Body of pancreas (tissue), 4 donors: ENCODE measurements around the gene PCK2. TPM values are rescaled to one million over a fixed set of nuclear protein-coding genes. Genes with fewer than 3 reads are reported as not detected.

ENCODE experiments used
- ATAC-seq: fragments of 150-250 bp; one replicate; pipeline ENCODE4 v1.9.1; 2016
- DNase-seq, 4 donors: peaks; one replicate each; pipeline ENCODE4 v3.0.0-alpha.2; 2019
- H3K27ac ChIP-seq, 4 donors: fragments of 200-600 bp; sonication (generic); 1 replicate in 3 of 4; 2 replicates in 1 of 4; pipeline versions ENCODE4 v1.5.1 to v1.6.1; 2016 to 2019; ENCODE audit warnings: mild to moderate bottlenecking in 1 of 4, mixed read lengths in 1 of 4, moderate library complexity in 1 of 4
- H3K27me3 ChIP-seq, 2 donors: fragments of 200-600 bp; sonication (generic); one replicate each; pipeline ENCODE4 v1.6.0; 2016; ENCODE audit warnings: mild to moderate bottlenecking in 1 of 2
- H3K36me3 ChIP-seq, 2 donors: fragments of 200-600 bp; sonication (generic); replicated peaks in 1 of 2; 2 replicates each; pipeline ENCODE4 v1.5.1; 2016; ENCODE audit warnings: low read depth in 2 of 2; ENCODE audit not compliant: insufficient read depth in 1 of 2
- H3K4me1 ChIP-seq: fragments of 200-600 bp; sonication (generic); one replicate; pipeline ENCODE4 v1.6.0; 2016
- H3K4me3 ChIP-seq, 2 donors: fragments of 200-600 bp; sonication (generic); 1 replicate in 1 of 2; 2 replicates in 1 of 2; pipeline ENCODE4 v1.5.1; 2016 to 2019
- H3K9me3 ChIP-seq, 3 donors: fragments of 200-600 bp; sonication (generic); 1 replicate in 2 of 3; 2 replicates in 1 of 3; pipeline ENCODE4 v1.5.1; 2016
- CTCF ChIP-seq, 7 experiments: fragments of 450-650 bp in 4 of 7; fragments of 200-600 bp in 3 of 7; sonication (generic) in 3 of 7; IDR thresholded peaks; one replicate each; pipeline ENCODE4 v1.5.1; 2016 to 2019; ENCODE audit warnings: antibody characterized with exemption in 7 of 7
- POLR2A ChIP-seq, 3 donors: fragments of 450-650 bp; IDR thresholded peaks; one replicate each; pipeline ENCODE4 v1.6.1; 2016; ENCODE audit warnings: antibody characterized with exemption in 3 of 3, mild to moderate bottlenecking in 2 of 3
- WGBS, 2 donors: methylation state at CpG; one replicate each; pipeline ENCODE4 v1.1.5; 2017; 5-methylcytosine and 5-hydroxymethylcytosine counted together
- intact Hi-C: fragments of 100-400 bp; cut with DNase I; formaldehyde crosslinking; loops from one replicate; pipeline ENCODE4 v1.15.1; 2023
- total RNA-seq, 2 donors: library from RNA; depleted of rRNA; stranded (reverse); fragments of >200 nt; gene quantifications; one replicate each; pipeline ENCODE4 v1.1.0, GENCODE V29; 2016

Gene PCK2
- total RNA-seq, 2 donors from 2014 or later, result 20.4 to 29.8 TPM

GRCh38 chr14:24075485-24076301 is 18.4 kb upstream of the PCK2 start:
- 67 to 79% methylated on average over 8 to 11 of the region's 11 CpGs for WGBS, 2 donors
- H3K27ac ChIP-seq, result peak overlapping the region in 2 of 4 donors; percentile 10 to 62
- DNase-seq, result peak in 1 of 4 donors; percentile 53
- no peak for TF ChIP-seq CTCF (IDR thresholded peaks at IDR 0.05)
- no peak for TF ChIP-seq POLR2A (IDR thresholded peaks at IDR 0.05)
- no peaks in the 10 kb centered on the region for H3K36me3 ChIP-seq
- no peak for ATAC-seq
- H3K27me3 ChIP-seq, result no peaks in the 10 kb centered on the region
- intact Hi-C loops, result no loop called here
- H3K4me1 ChIP-seq, result peaks cover 33% of the 10 kb centered on the region
- no peaks in the 10 kb centered on the region for H3K9me3 ChIP-seq
- no peak overlapping the region for H3K4me3 ChIP-seq

GRCh38 chr14:24076302-24076601 is 17.9 kb upstream of the PCK2 start:
- no peak for DNase-seq

GRCh38 chr14:24077086-24077485 is 17.0 kb upstream of the PCK2 start:
- DNase-seq (no peak), ATAC-seq (no peak)
- Histone ChIP-seq H3K36me3 (no peaks in the 10 kb centered on the region), H3K4me1 (peaks cover 42% of the 10 kb centered on the region), H3K4me3 (no peak overlapping the region), H3K27me3 (no peaks in the 10 kb centered on the region), H3K27ac (no peak overlapping the region), H3K9me3 (no peaks in the 10 kb centered on the region)
- 93 to 94% methylated on average over 17 to 23 of the region's 23 CpGs for WGBS, 2 donors
- no peak for TF ChIP-seq CTCF (IDR thresholded peaks at IDR 0.05)
- TF ChIP-seq POLR2A (IDR thresholded peaks at IDR 0.05), result no peak
- intact Hi-C loops, result no loop called here

More at GRCh38 chr14:24076302-24076601, 17.9 kb upstream of the PCK2 start:
- WGBS, 2 donors, result 80 to 85% methylated on average over 9 to 10 of the region's 10 CpGs
- H3K27ac ChIP-seq, result no peak overlapping the region
- intact Hi-C loops, result no loop called here
- no peaks in the 10 kb centered on the region for H3K9me3 ChIP-seq
- H3K4me3 ChIP-seq, result no peak overlapping the region
- peaks cover 35% of the 10 kb centered on the region for H3K4me1 ChIP-seq
- no peak for ATAC-seq
- H3K36me3 ChIP-seq, result no peaks in the 10 kb centered on the region
- TF ChIP-seq CTCF (IDR thresholded peaks at IDR 0.05), result no peak
- no peak for TF ChIP-seq POLR2A (IDR thresholded peaks at IDR 0.05)
- no peaks in the 10 kb centered on the region for H3K27me3 ChIP-seq

DNA sequence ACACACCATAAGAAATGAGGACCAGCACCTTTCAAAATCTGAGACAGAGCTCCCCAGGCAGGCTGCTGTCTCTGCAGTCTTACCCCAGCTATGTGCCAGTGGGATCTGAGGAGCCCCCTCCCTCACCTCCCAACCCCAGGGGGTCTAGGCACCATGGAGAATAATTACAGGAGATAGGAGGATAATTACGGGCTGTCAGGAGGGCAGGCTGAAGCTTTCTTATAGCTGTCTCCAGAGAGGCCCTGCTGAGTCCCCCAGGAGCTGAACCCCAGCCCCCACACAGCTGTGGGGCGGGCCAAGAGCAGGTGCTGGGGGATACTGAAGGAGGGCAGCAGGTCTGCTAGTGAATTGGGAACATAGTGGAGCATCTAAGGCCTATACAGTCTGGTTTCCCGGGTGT is 16.0 kb upstream of the PCK2 start:
- 79 to 81% methylated on average over 3 of the region's 3 CpGs for WGBS, 2 donors
- no peak for ATAC-seq
- H3K9me3 ChIP-seq, result no peaks in the 10 kb centered on the region
- intact Hi-C loops, result no loop called here
- no peak for TF ChIP-seq CTCF (IDR thresholded peaks at IDR 0.05)
- TF ChIP-seq POLR2A (IDR thresholded peaks at IDR 0.05), result no peak
- H3K27ac ChIP-seq, result no peak overlapping the region
- no peaks in the 10 kb centered on the region for H3K36me3 ChIP-seq
- peaks cover 33% of the 10 kb centered on the region for H3K4me1 ChIP-seq
- H3K27me3 ChIP-seq, result no peaks in the 10 kb centered on the region
- no peak overlapping the region for H3K4me3 ChIP-seq
- no peak for DNase-seq
